DLD1 (cell line): ENCODE data around the gene RAD51B.

Experiments
- in situ Hi-C: cut with HindIII; loops from 2 replicates; pipeline ENCODE4 v1.10.0; 2017; ENCODE audit warnings: low sequenced_read_pairs

The RAD51B gene

DNA sequence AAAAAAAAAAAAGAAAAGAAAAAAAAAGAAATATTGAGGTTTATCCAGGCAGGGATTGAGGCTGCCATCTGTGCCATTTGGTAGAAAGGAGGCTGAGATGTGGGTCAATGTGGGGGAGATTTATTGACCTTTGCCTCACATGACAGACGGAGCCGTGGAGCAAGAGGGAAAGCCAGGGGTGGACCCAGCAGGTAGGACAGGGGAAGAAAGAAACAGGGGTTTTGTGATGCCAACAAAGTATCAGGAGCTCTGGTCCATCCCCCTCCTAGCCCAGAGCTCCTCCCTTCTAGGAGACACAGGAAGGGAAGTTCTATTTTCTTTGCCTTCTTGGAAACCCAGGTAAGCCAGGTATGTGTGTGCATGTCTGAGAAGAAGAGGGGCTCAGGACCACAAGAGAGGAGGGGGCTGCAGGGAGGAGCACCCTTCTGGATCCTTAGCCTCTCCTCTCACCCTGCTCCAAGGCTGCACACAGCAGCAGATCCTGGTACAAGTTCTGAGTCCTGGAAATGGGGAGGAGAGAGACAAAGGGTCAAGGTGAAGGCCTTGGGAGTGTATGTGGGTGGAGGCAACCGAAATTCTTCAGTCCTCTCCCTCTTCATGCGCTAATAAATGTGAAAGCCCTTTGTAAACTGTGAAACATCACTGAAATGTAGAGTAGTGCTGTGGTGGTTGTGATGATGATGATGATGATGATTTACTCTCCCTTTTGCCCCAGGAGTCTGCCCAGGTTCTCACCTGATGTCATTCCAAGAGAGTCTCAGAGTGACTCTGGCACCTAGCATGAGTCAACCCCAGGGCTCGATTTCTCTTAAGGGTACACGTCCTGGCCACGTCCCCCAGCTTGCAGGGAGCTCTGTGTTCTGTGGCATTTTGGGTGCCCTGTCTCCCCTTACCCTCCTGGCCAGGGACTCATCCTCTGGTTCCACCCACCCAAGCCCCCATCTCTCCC is 947.0 kb downstream of the RAD51B start:
- in situ Hi-C loops = no loop called here

DNA sequence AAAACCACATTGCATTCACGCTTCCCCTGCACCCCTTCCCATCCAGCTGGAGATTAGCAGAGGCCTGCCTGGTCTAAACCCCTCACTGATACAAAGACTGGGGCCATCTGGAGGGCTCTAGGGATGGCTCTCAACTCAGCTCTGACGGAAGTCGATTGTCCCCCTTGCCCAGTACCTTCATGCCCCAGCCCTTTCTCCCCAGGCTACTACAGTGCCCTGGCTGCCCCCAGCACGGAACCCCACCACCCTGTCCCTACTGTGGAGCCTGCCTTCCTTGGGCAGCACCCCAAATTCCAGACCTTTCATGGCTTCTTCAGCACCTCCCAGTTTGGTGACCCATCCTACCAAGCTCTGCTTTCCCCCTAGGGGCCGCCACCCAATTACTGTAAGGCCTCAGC is 947.7 kb downstream of the RAD51B start:
- in situ Hi-C loops = no loop called here

DNA sequence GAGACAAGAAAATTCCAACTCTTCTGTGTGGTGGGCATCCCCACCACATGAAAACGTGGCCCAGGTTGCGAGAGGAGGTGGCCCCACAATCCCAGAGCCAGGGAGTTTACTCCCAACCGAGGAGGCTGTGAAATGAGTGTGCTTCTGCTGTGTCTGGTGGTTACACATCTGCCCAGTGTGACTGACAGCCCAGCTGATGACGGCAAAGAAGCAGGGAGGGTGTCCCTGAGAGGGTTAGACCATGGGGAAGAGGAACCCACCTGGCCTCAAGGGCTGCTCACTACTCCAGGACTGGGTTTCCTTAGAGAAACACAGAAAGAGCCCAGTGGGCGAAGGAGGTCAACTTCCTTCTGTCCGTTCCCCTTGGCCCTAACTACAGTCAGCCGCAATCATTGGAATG is 948.7 kb downstream of the RAD51B start:
- in situ Hi-C loops = no loop called here

DNA sequence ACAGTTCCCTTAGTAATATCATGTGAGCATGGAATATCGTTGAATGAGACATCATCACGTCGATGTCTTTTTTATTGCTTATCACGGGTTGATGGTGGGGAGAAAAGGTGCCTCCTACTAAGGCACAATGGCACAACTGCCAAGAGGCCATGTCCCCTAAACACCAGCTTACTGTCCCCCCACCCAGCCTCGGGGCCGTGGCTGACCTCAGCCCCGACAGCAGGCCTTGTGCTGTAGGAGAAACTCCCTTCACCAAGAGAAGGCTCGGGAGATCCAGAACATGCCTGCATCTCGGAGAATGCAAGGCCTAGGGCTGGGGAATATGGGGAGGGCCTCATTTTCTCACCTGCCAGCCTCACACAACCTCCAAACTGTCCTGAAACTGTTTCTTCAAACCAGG is 950.5 kb downstream of the RAD51B start:
- in situ Hi-C loops = no loop called here

DNA sequence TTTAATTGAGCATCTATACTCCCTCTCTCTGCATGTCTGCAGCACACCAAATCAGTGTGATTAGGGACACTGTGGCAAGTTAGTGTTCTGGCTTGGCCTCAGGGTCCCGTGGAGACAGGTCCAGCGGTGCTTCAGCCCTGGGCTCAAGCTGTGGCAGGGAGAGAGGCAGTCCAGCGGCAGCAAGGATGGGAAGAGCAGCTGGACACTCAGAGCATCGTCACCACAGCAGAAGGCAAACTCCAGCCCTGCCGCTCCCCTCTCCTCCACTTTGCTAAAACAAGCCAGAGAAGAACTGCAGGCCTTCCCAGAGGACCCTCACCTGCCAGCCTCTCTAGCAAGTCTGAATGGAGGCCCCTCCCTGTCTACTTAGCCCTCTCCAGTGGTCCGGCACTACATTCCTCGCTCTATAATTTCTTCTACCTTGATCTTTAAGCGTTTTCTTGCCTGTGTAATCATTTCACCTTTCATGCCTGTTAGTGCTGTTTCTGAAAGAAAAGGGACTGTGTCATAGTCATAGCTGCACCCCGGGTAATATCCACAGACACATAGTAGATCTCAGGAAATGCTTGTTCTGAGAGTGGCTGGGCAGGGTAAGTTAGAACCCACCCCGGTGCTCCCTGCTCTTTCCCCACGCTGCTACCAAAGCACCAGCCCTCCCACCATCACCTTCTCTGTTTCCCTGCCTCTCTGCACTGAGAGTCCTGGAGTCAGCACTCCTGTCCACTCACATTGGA is 951.1 kb downstream of the RAD51B start:
- in situ Hi-C loops = no loop called here

DNA sequence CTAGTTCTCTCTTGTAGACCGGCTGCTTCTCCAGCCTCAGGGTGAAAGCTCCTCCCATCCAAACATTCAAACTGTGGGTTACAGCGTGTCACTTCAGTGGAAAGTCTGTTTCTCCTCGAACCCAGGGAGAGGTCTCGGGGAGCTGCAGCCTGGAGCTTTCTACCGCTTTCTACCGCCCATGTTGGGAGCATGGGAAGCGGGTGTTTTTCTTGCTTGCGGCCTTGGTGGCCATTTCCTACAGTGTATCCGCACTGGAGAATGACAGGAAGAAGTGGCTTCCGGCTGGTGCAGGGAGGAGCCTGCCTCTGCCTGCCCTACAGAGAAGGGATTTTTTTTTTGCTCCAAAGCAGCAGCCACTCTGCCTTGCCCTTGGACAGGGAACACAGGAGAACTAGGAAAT is 952.1 kb downstream of the RAD51B start:
- in situ Hi-C loops = no loop called here

DNA sequence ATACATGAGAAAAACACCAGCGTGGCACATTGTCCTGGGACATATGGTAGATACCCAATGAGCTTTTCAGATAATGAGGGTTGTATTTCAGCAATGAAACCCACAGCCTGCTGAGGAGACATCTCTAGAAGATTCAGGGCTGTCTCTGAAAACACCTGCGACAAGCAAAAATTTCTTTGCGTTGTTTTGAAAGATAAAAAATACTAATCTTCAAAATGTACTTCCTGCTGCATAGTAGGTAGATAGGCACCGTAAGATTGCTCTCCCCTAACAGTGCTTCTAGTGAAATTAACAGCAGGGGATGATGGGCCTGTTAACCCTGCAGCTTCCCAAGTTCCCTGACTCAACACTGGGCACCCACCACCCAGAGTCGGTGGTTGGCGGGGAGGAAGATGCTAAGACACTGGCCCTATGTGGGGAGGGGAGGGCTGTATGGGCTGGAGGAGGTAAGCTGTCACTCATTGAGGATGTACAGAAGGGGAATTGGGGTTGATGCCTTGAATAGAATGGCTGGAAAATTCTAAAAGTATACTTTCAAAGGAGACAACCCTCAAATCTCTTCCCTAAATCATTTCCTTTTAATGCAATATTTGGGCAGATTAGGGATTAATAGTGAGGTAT is 953.3 kb downstream of the RAD51B start:
- in situ Hi-C loops = no loop called here

DNA sequence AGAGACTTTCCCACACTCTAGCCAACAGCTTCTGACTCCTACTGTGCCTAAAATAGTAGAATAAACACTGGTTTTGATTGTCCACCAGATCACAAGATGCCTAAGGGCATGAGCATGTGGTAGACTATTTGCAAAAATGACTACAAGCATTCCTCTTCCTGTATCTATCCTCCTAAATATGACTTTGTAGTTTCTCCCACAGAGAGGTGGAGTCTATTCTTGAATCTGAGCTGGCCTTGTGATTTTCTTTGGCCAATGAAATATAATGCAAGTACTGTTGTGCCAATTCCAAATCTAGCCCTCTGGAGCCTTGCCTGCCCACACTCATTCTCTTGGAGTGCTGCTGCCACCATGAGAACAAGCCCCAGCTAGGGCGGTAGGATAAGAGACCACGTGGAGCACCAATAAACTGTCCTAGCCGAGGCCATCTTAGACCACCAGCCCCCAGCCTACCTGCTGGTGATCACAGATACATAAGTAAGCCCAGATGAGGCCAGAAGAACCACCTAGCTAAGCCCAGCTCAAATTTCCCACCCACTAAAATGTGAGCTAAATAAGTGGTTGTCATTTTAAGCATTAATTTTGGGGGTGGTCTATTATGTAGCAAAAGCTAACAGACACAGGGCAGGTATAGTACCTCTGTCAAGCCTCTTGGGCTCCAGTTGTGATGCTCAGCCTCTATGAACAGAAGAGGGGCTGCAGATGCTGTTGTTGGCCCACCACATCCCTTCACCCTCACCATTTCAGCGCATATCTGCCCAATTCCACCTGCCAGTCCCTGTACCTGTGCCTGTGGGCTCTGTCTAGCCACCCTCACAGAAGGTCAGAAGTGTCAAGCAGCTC is 955.4 kb downstream of the RAD51B start:
- in situ Hi-C loops = no loop called here

DNA sequence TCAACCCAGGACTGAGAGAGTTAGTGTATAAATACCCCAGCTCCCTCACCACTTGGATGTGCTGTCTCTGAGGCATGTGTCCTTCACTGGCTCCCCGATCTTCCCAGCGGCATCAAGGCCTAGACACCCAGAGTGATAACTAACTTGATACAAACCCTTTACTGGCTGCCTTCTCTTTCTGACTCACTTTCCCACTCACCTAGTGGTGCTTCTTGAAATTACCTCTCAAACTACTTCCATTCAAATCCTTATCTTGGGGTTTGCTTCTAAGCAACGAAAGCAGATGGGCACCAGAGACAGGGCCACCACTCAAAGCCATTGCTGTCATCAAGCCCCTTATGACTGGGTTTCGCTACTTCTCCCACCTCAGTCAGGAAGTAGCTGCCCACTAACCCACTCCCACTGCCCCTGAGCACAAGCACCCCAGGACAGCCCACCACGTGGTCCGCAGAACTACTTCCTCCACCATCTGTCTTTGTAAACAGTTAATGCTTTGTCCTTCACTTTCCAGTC is 956.1 kb downstream of the RAD51B start:
- in situ Hi-C loops = no loop called here

DNA sequence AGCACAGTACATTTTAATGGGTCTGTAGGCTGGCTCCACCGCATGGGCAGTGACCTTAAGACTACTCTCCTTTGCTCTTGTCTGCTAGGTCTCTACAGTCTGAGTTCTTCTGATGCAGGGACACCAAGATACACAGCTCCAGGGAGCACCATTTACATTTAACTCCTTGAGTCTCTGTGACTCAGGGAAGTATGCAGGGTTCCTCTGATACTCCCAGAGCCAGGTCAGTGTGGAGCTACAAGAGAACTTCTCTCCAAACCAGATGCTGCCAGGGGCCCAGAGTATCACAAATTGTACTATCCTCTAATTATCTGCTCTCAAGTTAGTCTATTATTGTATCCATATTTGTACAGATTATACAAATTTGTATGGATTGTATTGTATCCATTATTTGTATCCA is 958.1 kb downstream of the RAD51B start:
- in situ Hi-C loops = no loop called here
